ENCODE results near the gene OR51A4. TPM values are rescaled to one million over a fixed set of nuclear protein-coding genes. Genes with fewer than 3 reads are reported as not detected.

Gene OR51A4
- total RNA-seq, 8 experiments from 2014 or later: 0.28 to 1.5 (median 0.72) TPM; not detected in 4

GRCh38 chr11:4926608-4927007 is 20.8 kb downstream of the OR51A4 start:
- no peak overlapping the region for H3K27ac ChIP-seq
- ATAC-seq (replicated peaks in 6 of 8): peak in 2 of 8 experiments; percentile 78 to 84
- H3K4me3 ChIP-seq: no peak overlapping the region
- H3K4me1 ChIP-seq (replicated peaks in 1 of 2): no peaks in the 10 kb centered on the region
- in situ Hi-C loops (cut with MboI; ENCODE audit: low pct_unique_long_range_greater_than_20kb in 2 of 9, low sequenced_read_pairs in 9 of 9, unreplicated experiment in 9 of 9): no loop called here

- 29 to 78% (median 40%) methylated on average over 1 of the region's 1 CpG; no CpG with 5 or more reads in 7 of the 10 experiments for WGBS, 10 experiments
- in situ Hi-C loops (cut with MboI; ENCODE audit: low pct_unique_long_range_greater_than_20kb in 2 of 9, low sequenced_read_pairs in 9 of 9, unreplicated experiment in 9 of 9): no loop called here
- no peak for ATAC-seq (replicated peaks in 6 of 8)
These were observed 23.2 kb downstream of the OR51A4 start, which contains the start of gene OR51G1 for GRCh38 chr11:4924239-4924638. TSS of gene OR51G1 (minus strand) at chr11:4924339. CDS start at chr11:4924339, 0 bp downstream.

GRCh38 chr11:4922304-4922703 is 25.1 kb downstream of the OR51A4 start:
- H3K4me1 ChIP-seq (replicated peaks in 1 of 2): no peaks in the 10 kb centered on the region
- 0 to 71% (median 41%) methylated on average over 1 of the region's 1 CpG; no CpG with 5 or more reads in 4 of the 10 experiments for WGBS, 10 experiments
- in situ Hi-C loops (cut with MboI; ENCODE audit: low pct_unique_long_range_greater_than_20kb in 2 of 9, low sequenced_read_pairs in 9 of 9, unreplicated experiment in 9 of 9): no loop called here
- ATAC-seq (replicated peaks in 6 of 8): no peak
- no peak overlapping the region for H3K4me3 ChIP-seq
- H3K27ac ChIP-seq: no peak overlapping the region

More at GRCh38 chr11:4924239-4924638, 23.2 kb downstream of the OR51A4 start, which contains the start of gene OR51G1:
- no peak within 1 kb of the TSS for H3K27ac ChIP-seq
- no peaks in the 10 kb centered on the region for H3K4me1 ChIP-seq (replicated peaks in 1 of 2)
- H3K4me3 ChIP-seq: no peak within 1 kb of the TSS

- WGBS, 10 experiments: 0 to 100% (median 63%) methylated on average over 1 of the region's 1 CpG; no CpG with 5 or more reads in 2 of the 10 experiments
- Histone ChIP-seq H3K27ac (no peak overlapping the region), H3K4me3 (no peak overlapping the region), H3K4me1 (replicated peaks in 1 of 2) (no peaks in the 10 kb centered on the region)
- in situ Hi-C loops (cut with MboI; ENCODE audit: low pct_unique_long_range_greater_than_20kb in 2 of 9, low sequenced_read_pairs in 9 of 9, unreplicated experiment in 9 of 9): no loop called here
- peak in 1 of 8 experiments; percentile 37 for ATAC-seq (replicated peaks in 6 of 8)
These were observed 25.6 kb downstream of the OR51A4 start for GRCh38 chr11:4921796-4922195.

GRCh38 chr11:4919250-4919649 is 28.2 kb downstream of the OR51A4 start, which contains the start of gene OR51G2:
TSS of gene OR51G2 (minus strand) at chr11:4919350. CDS start at chr11:4915663, 3,687 bp downstream.
- Histone ChIP-seq H3K27ac (no peak within 1 kb of the TSS), H3K4me3 (no peak within 1 kb of the TSS), H3K4me1 (replicated peaks in 1 of 2) (no peaks in the 10 kb centered on the region)
- no peak for ATAC-seq (replicated peaks in 6 of 8)
- in situ Hi-C loops (cut with MboI; ENCODE audit: low pct_unique_long_range_greater_than_20kb in 2 of 9, low sequenced_read_pairs in 9 of 9, unreplicated experiment in 9 of 9): loop anchor here in 1 of 9 experiments (10.0 kb wide), 1 partner anchor 56 kb away; no protein-coding TSS in a partner anchor
- 0 to 92% (median 74%) methylated on average over 2 to 4 of the region's 4 CpGs; no CpG with 5 or more reads in 3 of the 10 experiments for WGBS, 10 experiments

- no peak overlapping the region for H3K4me3 ChIP-seq
- in situ Hi-C loops (cut with MboI; ENCODE audit: low pct_unique_long_range_greater_than_20kb in 2 of 9, low sequenced_read_pairs in 9 of 9, unreplicated experiment in 9 of 9): loop anchor here in 1 of 9 experiments (10.0 kb wide), 1 partner anchor 58 kb away; no protein-coding TSS in a partner anchor
- no peaks in the 10 kb centered on the region for H3K4me1 ChIP-seq (replicated peaks in 1 of 2)
- ATAC-seq (replicated peaks in 6 of 8): no peak
- H3K27ac ChIP-seq: no peak overlapping the region
These were observed 30.8 kb downstream of the OR51A4 start for GRCh38 chr11:4916581-4916980.

- no peak within 1 kb of the TSS for H3K4me3 ChIP-seq
- H3K4me1 ChIP-seq (replicated peaks in 1 of 2): no peaks in the 10 kb centered on the region
- in situ Hi-C loops (cut with MboI; ENCODE audit: low pct_unique_long_range_greater_than_20kb in 2 of 9, low sequenced_read_pairs in 9 of 9, unreplicated experiment in 9 of 9): no loop called here
- H3K27ac ChIP-seq: no peak within 1 kb of the TSS
- ATAC-seq (replicated peaks in 6 of 8): no peak
These were observed 43.9 kb downstream of the OR51A4 start, which contains the start of gene OR51A7 for GRCh38 chr11:4903484-4903883. TSS of gene OR51A7 (plus strand) at chr11:4903783. CDS start at chr11:4907370, 3,587 bp downstream.

Other genes with a start within 250 kb of the OR51A4 start
- gene OR51E2, start 249.8 kb downstream of the OR51A4 start, total RNA-seq: 10 to 100 TPM in 1 of 8 experiments, 1 to 10 TPM in 2, under 1 TPM in 2, not detected in 3; 0.36 to 25.3 (median 1.3) TPM
- gene MMP26, start 242.8 kb downstream of the OR51A4 start, total RNA-seq: under 1 TPM in 1 of 8 experiments, not detected in 7; 0.38 TPM
- 1 to 10 TPM in 2 of 8 experiments, under 1 TPM in 1, not detected in 5; 0.61 to 1.7 (median 1.1) TPM for gene OR51F1, start 177.7 kb downstream of the OR51A4 start, total RNA-seq
- gene OR52R1, start 143.2 kb downstream of the OR51A4 start, total RNA-seq: 1 to 10 TPM in 1 of 8 experiments, under 1 TPM in 3, not detected in 4; 0.23 to 1.5 (median 0.73) TPM
- 1 to 10 TPM in 3 of 8 experiments, under 1 TPM in 2, not detected in 3; 0.21 to 2.2 (median 1.2) TPM for gene OR51F2, start 126.3 kb downstream of the OR51A4 start, total RNA-seq
- under 1 TPM in 5 of 8 experiments, not detected in 3; 0.17 to 0.99 (median 0.31) TPM for gene OR51S1, start 98.4 kb downstream of the OR51A4 start, total RNA-seq
- 1 to 10 TPM in 2 of 8 experiments, under 1 TPM in 1, not detected in 5; 0.31 to 1.3 (median 1.0) TPM for gene OR51T1, start 65.7 kb downstream of the OR51A4 start, total RNA-seq
- gene OR51A7, start 43.8 kb downstream of the OR51A4 start, total RNA-seq: under 1 TPM in 4 of 8 experiments, not detected in 4; 0.25 to 0.67 (median 0.55) TPM
- 1 to 10 TPM in 1 of 8 experiments, under 1 TPM in 4, not detected in 3; 0.29 to 1.9 (median 0.51) TPM for gene OR51G2, start 28.3 kb downstream of the OR51A4 start, total RNA-seq
- gene OR51G1, start 23.3 kb downstream of the OR51A4 start, total RNA-seq: 1 to 10 TPM in 2 of 8 experiments, under 1 TPM in 2, not detected in 4; 0.21 to 1.9 (median 0.89) TPM
- under 1 TPM in 3 of 8 experiments, not detected in 5; 0.33 to 0.37 (median 0.36) TPM for gene OR51A2, start 8.1 kb upstream of the OR51A4 start, total RNA-seq
- gene OR51L1, start 47.2 kb upstream of the OR51A4 start, total RNA-seq: 1 to 10 TPM in 1 of 8 experiments, under 1 TPM in 5, not detected in 2; 0.08 to 1.2 (median 0.22) TPM
- gene OR52J3, start 98.9 kb upstream of the OR51A4 start, total RNA-seq: 1 to 10 TPM in 1 of 8 experiments, not detected in 7; 3.1 TPM
- 1 to 10 TPM in 1 of 8 experiments, under 1 TPM in 2, not detected in 5; 0.43 to 2.3 (median 0.45) TPM for gene OR52E2, start 112.0 kb upstream of the OR51A4 start, total RNA-seq
- gene OR52E1, start 122.0 kb upstream of the OR51A4 start, total RNA-seq: 1 to 10 TPM in 1 of 8 experiments, under 1 TPM in 1, not detected in 6; 0.52 to 2.6 TPM
- gene OR52A5, start 190.8 kb upstream of the OR51A4 start, total RNA-seq: 1 to 10 TPM in 1 of 8 experiments, under 1 TPM in 5, not detected in 2; 0.04 to 1.6 (median 0.18) TPM
- gene OR52A1, start 207.2 kb upstream of the OR51A4 start, total RNA-seq: under 1 TPM in 7 of 8 experiments, not detected in 1; under 0.01 to 0.56 (median 0.05) TPM

All from motor neuron (in vitro differentiated cells).